ENCODE results near the gene PDZD4.

PDZD4 gene

GRCh38 chrX:153829799-153830639 is at the start of gene PDZD4:
TSS of gene PDZD4 (minus strand) at chrX:153830544. CDS start at chrX:153830298, 246 bp downstream.
- no peak for DNase-seq (ENCODE audit: low spot score)

DNA sequence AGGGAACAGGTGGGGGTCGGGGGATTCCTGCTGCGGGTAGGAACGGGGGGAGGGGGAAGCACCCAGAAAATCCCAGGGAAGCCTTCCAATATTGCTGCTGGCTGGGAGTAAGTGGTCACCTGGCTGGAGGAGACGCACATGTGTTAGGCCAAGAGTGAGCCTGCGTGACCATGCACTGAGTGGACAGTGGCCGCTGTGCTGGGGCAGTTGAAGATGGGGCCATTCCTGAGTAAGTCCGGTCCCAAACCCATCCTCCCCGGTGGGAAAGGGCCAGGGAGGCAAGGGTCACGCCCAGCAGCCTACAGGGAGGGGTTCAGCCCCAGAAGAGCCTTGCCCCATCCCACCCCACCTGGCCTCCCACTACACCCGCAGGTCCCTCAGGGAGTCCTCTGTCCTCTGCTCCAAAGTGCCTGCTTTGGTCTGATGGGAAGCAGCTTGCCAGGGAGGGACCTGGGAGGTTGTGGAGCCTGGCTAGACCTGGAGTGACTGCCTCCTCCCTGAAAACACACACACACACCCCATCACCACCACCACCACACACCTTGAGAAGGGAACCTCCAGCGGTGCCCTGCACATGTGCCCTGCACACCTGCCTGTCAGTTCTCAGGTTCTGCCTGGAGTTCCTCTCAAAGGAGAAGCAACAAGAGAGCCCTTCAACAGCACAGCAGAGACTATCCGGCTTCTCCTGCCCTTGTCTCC is 49.5 kb upstream of the PDZD4 start:
- DNase-seq (ENCODE audit: low spot score): no peak

- no peak for DNase-seq (ENCODE audit: low spot score)
These were observed 48.8 kb upstream of the PDZD4 start for GRCh38 chrX:153878969-153879653.

- DNase-seq (ENCODE audit: low spot score): no peak
These were observed 48.0 kb upstream of the PDZD4 start for GRCh38 chrX:153878345-153878744.

DNA sequence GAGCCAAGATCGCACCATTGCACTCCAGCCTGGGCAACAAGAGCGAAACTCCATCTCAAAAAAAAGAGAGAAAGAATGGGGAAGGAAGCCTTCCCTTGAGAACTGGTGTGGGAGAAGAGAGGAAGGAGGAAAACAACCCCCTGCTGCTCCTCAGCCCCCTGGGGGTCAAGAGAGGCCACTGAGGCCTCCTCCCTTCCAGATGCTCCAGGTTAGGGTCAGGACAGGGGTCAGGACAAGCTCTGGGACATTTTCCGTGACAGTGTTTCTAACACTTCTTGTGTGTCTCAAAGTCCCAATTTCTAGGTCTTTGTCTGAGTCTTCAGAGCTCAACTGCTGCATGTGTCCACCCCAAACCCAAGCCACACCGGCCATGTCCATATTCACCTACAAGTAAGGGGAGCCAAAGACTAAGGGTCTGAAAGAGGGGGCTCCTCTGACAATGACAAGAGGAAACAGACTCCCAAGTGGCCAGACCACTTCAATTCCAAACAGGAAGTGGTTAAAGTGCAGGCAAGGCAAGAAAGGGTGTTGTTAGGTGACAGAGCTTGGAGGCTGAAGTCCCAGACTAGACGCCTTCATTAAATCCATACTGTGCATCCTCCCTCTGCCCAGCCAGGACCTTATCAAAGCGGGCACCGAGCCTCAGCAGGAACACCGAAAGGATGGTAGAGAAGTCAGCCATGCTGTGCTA is 47.4 kb upstream of the PDZD4 start:
- DNase-seq (ENCODE audit: low spot score): no peak

DNA sequence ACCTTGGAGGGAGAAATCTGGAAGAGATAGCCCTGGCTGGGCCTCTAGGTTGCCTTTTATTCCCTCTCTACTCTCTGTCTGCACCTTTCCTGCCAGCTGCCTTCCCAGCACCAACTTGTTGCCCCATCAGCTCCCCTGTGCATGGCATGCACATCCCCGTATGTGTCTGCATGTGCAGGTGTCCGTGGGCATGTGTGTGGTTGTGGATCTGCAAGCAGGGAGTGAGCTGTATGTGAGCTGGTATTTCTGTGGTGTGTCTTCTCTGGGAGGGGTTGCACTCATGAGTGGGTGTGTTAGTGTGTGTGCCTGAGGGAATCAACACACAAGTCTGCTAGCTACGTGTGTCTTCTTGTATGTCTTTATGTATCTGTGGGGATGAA is 45.8 kb upstream of the PDZD4 start:
- no peak for DNase-seq (ENCODE audit: low spot score)

DNA sequence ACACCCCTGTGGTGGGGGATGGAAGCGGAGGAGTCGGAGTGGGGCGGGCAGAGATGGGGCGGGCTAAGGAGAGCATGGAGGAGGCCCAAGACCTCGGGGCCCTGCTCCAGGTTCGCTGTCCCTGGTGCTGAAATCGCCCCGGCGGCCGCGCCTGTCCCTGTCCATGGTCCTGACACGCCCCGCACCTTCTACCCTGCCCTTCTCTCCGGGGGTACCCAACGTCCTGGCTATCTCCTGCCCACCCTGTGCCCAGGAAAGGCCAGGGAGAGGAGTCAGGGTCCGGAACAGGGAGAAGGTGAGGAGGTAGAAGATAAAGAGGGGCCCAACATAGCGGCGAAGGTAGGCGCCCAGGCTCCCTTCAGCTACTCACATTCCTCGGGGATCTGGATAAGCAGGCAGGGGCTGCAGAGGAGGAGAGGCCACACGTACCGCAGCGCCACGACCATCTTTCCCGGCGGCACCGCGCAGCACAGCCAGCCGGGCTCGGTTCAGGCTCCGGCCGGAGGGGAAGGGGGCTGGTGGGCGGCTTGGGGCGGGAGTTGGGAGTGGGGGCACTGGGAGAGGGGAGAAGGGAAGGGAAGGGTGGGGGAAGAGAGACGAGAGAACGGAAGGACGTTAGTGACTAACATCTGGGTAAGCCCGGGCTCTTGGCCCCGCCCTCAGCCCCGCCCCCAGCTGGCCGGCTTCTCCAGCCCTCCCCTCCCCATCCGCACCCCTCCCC is 45.2 kb upstream of the PDZD4 start:
- no peak for DNase-seq (ENCODE audit: low spot score)

- no peak for DNase-seq (ENCODE audit: low spot score)
These were observed 44.2 kb upstream of the PDZD4 start for GRCh38 chrX:153874366-153875125.

GRCh38 chrX:153874085-153874365 is 43.7 kb upstream of the PDZD4 start:
- no peak for DNase-seq (ENCODE audit: low spot score)

- DNase-seq (ENCODE audit: low spot score): no peak
These were observed 43.1 kb upstream of the PDZD4 start for GRCh38 chrX:153873282-153874084.

DNA sequence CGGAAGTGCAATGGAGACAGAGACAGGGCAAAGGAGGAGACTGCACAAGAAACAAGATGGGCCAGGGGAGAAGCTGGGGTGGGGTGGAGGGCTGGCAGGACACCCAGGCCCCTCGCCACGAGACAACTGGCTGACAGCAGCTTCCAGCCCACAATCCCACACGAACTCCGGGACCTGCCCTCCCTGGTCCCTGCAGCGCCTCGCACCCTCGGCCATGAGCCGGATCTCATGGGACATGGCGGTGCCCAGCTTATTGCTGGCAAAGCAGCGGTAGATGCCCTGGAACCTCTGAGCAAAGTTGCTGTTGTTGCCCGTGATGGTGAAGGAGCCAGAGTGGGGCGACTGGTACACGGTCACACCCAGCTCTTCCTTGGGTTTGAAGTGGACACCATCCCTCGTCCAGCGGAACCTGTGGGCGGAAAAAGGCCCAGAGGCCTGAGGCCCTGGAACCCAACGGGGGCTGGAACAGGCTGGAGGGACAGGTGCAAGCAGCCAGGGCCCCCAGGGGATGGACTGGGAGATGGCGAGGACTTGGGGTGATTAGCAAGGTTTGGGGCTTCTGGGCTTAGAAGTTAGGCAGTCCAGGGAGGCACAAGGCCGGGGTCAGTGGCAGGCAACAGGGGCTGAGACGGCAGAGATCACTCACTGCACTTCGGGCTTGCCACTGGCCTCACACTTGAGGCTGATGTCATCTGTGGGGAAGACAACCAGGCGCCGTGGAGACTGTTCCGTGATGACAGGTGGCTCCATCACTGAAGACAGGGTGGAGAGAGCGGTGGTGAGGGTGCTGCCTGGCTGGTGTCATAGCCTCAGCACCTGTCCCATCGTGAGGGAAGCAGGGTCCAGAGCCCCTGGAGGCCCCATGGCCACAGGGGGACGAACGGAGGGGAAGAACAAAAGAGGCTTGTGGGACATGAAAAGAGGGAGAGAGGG is 41.9 kb upstream of the PDZD4 start:
- DNase-seq (ENCODE audit: low spot score): no peak

DNA sequence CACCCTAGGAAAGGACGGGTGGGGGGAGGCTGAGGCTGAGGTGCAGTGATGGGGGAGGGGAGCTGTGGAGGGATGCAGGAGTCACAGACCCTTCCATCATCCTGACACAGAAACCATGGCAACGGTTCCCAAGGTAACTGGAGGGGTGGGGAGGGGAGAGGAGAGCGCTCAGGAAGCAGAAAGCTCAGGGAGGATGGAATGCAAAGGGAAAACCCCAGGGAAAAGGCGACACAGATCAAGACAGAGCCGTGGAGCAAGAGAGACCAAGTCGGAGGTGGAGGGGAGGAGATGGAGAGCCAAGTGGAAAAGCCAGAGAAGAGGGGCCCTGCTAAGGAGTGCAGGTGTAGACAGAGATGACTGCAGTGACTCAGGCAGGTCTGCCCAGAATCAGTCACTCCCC is 41.1 kb upstream of the PDZD4 start:
- DNase-seq (ENCODE audit: low spot score): no peak

DNA sequence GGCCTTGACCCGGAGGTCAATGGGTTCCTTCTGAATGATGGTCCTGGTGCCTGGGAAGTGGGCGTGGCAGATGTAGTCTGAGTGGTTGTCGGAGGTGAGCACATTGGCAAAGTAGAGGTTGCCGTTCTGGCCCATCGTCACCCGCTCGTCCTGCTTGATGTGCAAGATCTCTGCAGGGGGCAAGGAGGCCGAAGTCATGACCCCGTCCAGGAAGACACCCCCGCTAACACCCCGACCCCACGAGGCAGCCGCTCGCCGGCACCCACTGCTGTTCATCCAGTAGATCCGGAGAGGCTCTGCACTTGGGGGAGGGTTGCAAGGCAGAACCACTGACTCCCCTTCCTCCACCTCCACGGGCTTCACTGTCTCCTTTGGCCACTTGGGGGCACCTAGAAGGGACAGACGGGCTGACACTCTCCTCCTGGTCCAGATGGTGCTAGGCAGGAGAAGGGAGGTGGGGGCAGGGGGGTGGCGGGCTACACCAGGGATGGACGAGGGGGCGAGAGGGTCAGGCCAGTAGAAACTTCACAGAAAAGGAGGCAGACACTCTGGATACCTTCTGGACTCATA is 40.5 kb upstream of the PDZD4 start:
- DNase-seq (ENCODE audit: low spot score): no peak

DNA sequence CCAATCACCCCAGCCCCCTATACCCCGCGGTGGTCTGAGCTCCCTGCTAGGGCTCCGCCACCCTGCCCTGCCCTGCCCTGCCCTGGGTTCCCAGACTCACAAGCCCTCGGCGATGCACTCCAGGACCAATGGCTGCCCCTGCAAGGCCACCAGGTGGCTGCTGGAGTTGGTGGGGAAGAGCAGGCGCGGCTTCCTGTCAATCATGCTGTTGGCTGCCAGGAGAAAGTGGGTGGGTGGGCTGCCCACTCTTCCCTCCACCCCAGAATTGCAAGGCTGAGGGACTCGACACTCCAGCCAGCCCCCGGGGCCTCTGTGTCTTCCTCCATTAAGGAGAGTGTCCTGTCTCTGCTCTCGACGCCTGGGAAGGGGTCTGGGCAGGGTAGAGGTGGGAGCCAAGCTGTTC is 39.9 kb upstream of the PDZD4 start:
- DNase-seq (ENCODE audit: low spot score): no peak

DNA sequence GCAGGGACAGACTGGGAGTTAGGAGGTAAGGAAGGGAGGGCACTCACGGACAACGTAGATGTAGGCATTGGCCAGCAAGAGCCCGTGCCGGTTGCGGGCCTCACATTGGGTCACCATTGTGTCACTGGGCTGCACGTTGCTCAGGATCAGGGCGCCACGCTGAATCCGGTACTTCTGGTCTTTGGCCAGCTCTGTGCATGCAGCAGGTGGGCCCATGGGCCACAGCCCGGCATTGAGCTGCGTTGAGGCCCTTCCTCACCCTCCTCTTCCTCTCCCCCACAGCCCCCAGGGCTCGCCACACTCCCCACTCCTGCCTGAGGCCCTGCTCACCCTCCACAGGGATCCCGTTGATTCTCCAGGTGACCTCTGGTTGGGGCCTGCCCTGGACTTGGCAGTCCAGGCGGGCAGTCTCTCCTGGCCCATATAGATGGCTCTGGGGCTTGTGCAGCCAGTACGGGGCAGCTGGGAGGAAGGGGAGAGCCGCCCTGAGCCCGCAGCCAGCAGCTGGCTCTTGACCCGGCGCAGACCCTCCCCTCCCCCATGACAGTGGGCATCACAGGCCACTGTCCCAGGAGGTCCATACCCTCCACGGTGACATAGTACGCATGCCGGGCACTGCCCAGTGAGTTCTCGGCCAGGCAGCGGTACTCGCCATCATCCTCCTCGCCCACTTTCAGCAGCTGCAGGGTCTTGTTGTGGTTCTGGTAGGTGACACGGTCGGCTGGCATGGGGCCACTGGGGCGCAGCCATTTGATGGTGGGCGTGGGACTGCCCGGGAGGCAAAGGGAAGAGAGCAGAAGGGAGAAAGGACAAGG is 39.3 kb upstream of the PDZD4 start:
- no peak for DNase-seq (ENCODE audit: low spot score)

GRCh38 chrX:153868576-153869472 is 38.5 kb upstream of the PDZD4 start:
- DNase-seq (ENCODE audit: low spot score): no peak

- DNase-seq (ENCODE audit: low spot score): no peak
These were observed 37.3 kb upstream of the PDZD4 start for GRCh38 chrX:153867671-153868070.
